HUES6 (cell line): ENCODE data around the gene MED27.

ENCODE experiments used
- H3K27ac ChIP-seq: 2 replicates; pipeline ENCODE4 v1.7.0; 2013; ENCODE audit warnings: low read depth, mild to moderate bottlenecking, low read length, inconsistent platforms
- H3K27me3 ChIP-seq: 2 replicates; pipeline ENCODE4 v1.6.1; 2013; ENCODE audit warnings: low read length; ENCODE audit not compliant: control insufficient read depth, insufficient read depth
- H3K36me3 ChIP-seq: 2 replicates; pipeline ENCODE4 v1.6.1; 2013; ENCODE audit warnings: low read length; ENCODE audit not compliant: control insufficient read depth, insufficient read depth
- H3K4me1 ChIP-seq: 2 replicates; pipeline ENCODE4 v1.6.1; 2013; ENCODE audit warnings: low read length; ENCODE audit not compliant: control insufficient read depth, insufficient read depth
- H3K4me3 ChIP-seq: 2 replicates; pipeline ENCODE4 v1.5.1; 2013; ENCODE audit warnings: low read depth, low read length
- H3K9ac ChIP-seq: one replicate; pipeline ENCODE4 v1.6.1; 2013; ENCODE audit warnings: mild to moderate bottlenecking, low read length
- H3K9me3 ChIP-seq: 2 replicates; pipeline ENCODE4 v1.6.1; 2013; ENCODE audit warnings: low read depth, low read length; ENCODE audit not compliant: control insufficient read depth, insufficient read depth

The MED27 gene

DNA sequence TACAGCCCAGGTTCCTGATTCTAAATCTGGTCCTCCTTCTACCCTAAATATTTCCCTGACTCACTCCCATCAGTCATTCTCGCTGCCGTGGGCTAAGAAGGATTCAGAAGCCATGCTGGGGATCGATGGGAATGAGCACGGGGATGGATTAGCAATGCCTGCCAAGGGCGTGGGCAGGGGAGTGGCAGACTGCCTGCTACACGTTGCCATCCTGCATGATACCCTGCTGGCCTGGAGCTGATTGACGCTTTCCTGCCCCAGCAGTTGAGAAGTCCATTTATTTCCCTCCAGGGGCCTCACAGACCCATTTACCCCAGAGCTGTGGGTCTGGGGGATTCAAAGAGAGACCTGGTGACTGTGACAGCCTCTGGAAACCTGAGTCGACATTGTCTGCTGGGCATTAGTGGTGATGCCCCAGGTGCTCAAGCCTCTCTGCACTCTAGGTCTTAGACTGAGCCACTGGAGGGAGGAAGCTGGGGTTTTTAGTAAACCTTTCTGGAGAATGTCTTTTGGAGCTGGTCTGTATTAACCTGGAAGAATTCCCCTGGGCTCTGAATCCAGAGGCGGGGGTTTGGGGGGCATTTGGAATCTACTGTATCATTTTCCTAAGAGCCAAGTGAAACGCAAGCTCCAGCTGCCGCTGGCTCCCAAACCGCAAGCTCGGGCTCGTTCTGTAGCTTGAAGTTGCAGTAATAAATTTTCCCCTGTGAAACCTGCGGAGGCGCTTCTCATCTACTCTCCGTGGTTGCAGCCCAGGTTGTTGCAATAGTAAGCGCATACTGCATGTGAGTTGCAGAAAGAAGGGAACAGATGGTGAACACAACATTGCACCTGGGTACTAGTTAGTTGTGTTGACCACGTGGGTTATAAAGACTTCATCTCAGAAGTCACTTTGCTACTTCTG, 263.4 kb downstream of the MED27 start:
- no peak overlapping the region for H3K27ac ChIP-seq
- H3K36me3 ChIP-seq = no peaks in the 10 kb centered on the region
- H3K4me1 ChIP-seq = no peaks in the 10 kb centered on the region
- no peak overlapping the region for H3K9ac ChIP-seq
- H3K4me3 ChIP-seq = no peak overlapping the region
- peaks cover 2% of the 10 kb centered on the region; the same call in 1 of the 2 replicates for H3K27me3 ChIP-seq
- no peaks in the 10 kb centered on the region for H3K9me3 ChIP-seq

DNA sequence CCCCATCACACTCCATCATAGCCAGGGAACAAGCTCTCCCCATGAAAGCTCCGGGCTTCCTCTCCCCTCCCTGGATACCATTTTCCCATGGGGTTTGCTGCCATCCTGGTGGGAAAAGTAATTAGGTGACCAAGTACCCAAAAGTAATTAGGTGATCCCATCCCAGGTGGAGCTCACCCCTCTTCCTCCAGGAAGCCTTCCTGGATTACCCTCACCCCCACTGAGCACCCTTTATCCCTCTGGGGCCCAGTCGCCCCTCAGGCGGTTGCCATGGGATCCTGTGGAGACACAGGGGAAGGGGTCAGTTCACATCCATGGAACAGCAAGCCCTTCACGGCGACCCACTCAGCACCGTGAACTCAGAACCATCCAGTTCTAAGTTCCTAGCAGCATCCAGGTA, 265.0 kb downstream of the MED27 start:
- H3K27me3 ChIP-seq = peaks cover 2% of the 10 kb centered on the region; the same call in 1 of the 2 replicates
- no peaks in the 10 kb centered on the region for H3K36me3 ChIP-seq
- no peak overlapping the region for H3K9ac ChIP-seq
- 0 out of 2 replicates have a peak, but pooled peaks cover 5% of the 10 kb centered on the region for H3K4me1 ChIP-seq
- H3K4me3 ChIP-seq = no peak overlapping the region
- H3K9me3 ChIP-seq = no peaks in the 10 kb centered on the region
- no peak overlapping the region for H3K27ac ChIP-seq

DNA sequence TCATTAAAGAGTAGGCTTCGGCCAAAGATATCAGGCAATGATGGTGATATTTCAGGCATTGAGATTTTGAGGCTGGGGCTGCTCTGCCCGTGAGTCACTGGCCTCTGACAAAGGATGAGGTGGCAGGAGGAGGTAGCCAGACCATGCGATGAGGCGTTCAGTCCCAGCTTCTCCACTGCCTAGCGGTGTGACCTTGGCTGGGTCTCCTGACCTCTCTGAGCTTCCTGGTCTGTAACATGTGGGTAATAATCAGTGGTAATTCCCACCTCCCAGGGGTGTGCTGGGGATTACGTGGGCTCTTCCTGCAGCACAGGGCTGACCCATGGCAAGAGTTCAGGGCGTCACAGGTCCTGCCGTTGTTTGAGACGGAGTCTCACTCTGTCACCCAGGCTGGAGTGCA, 266.6 kb downstream of the MED27 start:
- peaks cover 10% of the 10 kb centered on the region; the same call in 1 of the 2 replicates for H3K4me1 ChIP-seq
- no peak overlapping the region for H3K9ac ChIP-seq
- no peaks in the 10 kb centered on the region for H3K9me3 ChIP-seq
- H3K4me3 ChIP-seq = no peak overlapping the region
- no peak overlapping the region for H3K27ac ChIP-seq
- no peaks in the 10 kb centered on the region for H3K36me3 ChIP-seq
- peaks cover 2% of the 10 kb centered on the region; the same call in 1 of the 2 replicates for H3K27me3 ChIP-seq

DNA sequence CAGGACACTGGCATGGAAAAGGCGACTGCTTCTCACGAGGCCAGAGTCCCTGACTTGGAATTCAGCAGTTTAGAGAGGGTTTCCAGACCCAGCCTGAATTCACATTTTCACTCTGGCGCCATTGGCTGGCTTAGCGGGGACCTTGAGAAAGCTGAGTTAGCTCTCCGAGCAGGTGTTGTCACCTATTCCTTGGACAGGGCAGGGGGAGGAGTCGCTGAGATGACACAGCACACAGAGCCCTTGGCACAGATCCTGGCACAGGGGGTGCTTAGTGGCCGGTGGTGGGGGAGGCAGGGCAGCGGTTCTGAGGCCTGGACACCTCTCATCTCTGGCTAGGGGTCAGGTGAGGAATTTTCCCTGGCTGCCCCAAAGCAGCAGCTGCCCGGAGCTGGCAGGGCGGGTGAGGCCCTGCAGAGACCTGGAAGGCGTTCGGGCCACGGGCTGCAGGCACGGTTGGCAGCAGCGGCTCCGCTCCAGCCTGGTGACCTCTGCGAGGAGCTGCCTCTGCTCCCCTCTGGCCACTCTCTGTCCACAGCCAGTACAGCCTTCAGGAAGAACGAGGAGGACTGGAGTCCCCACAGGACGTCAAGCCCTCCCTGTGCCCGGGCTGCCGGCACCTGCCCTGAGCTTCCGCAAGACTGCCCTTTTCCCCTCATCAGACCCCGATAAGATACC, 267.4 kb downstream of the MED27 start:
- Histone ChIP-seq H3K36me3 (no peaks in the 10 kb centered on the region), H3K27ac (no peak overlapping the region), H3K9ac (no peak overlapping the region), H3K4me3 (no peak overlapping the region), H3K27me3 (peaks cover 2% of the 10 kb centered on the region; the same call in 1 of the 2 replicates), H3K4me1 (peaks cover 16% of the 10 kb centered on the region), H3K9me3 (no peaks in the 10 kb centered on the region)

DNA sequence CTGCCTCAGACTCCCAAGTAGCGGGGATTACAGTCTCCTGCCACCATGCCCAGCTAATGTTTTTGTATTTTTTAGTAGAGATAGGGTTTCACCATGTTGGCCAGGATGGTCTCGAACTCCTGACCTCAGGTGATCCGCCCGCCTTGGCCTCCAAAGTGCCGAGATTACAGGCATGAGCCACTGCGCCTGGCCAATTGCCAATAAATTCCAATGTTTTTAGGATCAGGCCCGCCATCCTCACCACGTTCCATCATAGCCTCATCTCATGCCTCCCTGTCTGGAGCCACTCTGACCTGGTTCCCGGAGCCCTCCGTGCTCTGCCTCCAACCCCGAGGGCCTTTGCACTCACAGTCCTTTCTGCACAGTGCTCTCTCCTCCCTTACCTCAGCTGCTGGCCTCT, 268.3 kb downstream of the MED27 start:
- H3K27me3 ChIP-seq = peaks cover 2% of the 10 kb centered on the region; the same call in 1 of the 2 replicates
- H3K27ac ChIP-seq = no peak overlapping the region
- peaks cover 23% of the 10 kb centered on the region for H3K4me1 ChIP-seq
- H3K4me3 ChIP-seq = no peak overlapping the region
- no peaks in the 10 kb centered on the region for H3K9me3 ChIP-seq
- no peaks in the 10 kb centered on the region for H3K36me3 ChIP-seq
- no peak overlapping the region for H3K9ac ChIP-seq

DNA sequence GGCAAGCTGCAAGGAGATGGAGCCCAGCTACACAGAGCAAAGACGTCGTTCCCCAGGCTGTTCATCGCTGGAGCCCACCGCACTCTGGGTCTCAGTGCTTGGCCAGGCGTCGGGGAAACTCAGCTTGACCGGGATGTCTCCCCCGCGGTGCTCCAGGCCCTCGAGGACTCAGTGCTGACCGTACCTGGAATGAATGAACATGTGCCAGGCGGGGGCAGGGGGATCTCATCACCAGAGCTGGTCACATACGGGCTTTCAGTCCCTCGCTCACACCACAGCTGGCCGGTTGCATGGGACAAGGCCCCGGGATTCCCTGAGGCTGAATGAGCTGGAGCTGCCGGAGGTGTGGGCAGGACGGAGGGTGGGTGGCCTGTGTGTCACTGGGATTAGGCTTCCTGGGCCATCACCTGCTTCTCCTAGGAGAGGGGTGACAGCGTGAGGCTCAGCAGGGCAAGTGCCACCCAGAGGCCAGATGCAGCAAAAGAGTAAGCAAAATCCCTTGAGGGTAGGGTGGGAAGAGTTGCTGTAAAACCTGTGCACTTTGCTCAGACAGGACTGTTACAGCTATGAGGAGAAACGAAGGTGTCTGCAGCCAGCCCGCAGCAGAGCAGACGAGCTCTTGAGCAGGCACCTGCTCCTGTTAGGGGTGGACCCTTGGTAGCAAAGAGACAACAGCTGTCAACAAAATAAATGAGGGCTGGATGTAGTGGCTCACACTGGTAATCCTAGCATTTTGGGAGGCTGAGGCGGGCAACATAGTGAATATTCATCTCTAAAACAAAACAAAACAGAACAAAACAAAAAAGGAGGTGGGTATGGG, 269.1 kb downstream of the MED27 start:
- peaks cover 2% of the 10 kb centered on the region; the same call in 1 of the 2 replicates for H3K27me3 ChIP-seq
- H3K27ac ChIP-seq = no peak overlapping the region
- no peak overlapping the region for H3K4me3 ChIP-seq
- H3K9me3 ChIP-seq = no peaks in the 10 kb centered on the region
- no peaks in the 10 kb centered on the region for H3K36me3 ChIP-seq
- H3K4me1 ChIP-seq = peaks cover 30% of the 10 kb centered on the region
- no peak overlapping the region for H3K9ac ChIP-seq
